ENCODE results near the gene KLHL30.
"Not testable (repeated sequence)": the region's sequence is repeated elsewhere in the genome, so short reads cannot be mapped to it uniquely, and the experiment has no call there.

The KLHL30 gene

GRCh38 chr2:238101891-238102841, 36.3 kb upstream of the KLHL30 start:
- no peak for DNase-seq

GRCh38 chr2:238102865-238103264, 35.6 kb upstream of the KLHL30 start:
- no peak for DNase-seq

DNA sequence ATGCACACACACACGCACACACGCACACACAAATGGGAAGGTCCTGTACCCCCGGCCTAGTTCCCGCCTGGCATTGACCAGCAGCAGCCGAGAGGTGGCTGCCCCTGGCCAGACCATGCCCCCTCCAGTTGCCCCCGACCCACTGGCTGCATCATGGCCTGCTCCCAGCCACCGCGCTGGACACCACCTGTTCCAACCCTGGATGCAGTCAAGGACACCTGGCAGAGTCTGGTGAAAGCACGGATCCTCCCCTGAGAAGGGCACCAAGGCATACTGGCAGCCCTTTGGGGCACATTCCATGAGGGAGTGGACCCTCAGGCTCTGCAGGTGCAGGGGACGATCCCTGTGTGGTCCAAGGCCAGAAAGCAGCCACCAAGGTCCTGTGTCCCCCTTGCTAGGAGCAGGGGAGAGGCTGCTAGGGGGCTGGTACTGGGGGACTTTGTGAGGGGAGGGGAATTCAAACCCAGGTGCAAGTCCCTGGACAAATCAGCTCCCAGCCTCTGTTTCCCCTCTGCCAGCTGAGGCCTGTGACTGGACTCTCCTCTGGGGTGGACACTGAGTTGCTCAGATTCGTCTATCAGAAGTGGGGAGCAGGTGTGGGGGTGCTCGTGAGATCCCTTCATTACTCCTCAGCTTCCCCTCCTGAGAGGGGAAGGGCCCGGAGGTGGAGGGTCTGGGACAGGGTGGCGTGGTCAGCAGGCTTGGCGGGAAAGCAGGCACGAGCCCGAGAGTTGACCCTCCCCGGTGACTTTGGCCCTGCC, 34.8 kb upstream of the KLHL30 start:
- no peak for DNase-seq

DNA sequence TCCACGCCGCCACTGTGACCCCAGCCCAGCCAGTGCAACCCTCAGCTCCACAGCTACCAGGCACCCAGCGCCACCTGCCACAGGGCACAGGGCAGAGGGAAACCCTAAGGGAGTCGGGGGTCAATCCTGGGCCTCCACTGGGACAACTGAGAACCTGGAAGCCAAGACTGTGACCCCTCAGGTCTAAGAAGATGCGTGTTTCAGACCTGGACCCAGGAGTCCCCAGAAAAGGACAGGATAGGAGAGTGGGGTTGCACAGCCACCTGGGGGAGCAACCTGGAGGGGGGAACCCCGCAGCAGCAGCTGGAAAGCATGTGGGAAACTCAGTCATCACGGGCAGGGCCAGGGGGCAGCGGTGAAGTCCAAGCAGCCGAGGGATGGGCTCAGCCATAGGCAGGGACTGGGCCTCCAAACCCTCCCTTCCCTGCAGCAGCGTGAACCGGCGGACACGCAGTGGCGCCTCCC, 34.2 kb upstream of the KLHL30 start:
- no peak for DNase-seq

DNA sequence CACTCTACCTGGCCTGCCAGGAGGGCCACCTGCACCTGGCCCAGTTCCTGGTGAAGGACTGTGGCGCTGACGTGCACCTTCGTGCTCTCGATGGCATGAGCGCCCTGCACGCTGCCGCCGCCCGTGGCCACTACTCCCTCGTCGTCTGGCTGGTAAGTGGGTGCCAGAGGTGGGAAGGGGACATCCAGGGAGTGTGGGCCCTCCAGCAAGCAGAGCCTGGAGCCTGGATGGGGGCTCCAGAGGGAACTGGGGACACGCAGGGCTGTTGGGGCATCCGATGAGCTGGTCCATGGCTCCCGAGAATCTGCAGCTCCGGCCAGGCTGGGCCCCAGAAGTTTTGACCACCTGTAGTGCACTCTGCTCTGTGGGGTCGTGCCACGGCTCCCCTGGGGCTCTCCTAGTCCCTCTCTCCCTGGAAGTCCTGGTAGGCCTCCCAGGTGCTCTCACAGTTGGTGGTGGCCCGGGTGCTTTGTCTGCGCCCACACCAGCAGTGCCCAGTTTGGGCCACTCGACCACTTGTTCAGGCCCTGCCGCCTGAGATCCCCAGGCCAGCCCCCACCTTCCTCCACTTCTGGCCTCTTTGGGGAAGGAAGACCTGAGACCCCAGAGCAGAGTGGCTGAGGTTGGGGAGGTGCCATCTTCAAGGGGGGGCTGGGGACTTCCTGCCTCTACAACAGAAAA, 33.6 kb upstream of the KLHL30 start:
- no peak for DNase-seq

DNA sequence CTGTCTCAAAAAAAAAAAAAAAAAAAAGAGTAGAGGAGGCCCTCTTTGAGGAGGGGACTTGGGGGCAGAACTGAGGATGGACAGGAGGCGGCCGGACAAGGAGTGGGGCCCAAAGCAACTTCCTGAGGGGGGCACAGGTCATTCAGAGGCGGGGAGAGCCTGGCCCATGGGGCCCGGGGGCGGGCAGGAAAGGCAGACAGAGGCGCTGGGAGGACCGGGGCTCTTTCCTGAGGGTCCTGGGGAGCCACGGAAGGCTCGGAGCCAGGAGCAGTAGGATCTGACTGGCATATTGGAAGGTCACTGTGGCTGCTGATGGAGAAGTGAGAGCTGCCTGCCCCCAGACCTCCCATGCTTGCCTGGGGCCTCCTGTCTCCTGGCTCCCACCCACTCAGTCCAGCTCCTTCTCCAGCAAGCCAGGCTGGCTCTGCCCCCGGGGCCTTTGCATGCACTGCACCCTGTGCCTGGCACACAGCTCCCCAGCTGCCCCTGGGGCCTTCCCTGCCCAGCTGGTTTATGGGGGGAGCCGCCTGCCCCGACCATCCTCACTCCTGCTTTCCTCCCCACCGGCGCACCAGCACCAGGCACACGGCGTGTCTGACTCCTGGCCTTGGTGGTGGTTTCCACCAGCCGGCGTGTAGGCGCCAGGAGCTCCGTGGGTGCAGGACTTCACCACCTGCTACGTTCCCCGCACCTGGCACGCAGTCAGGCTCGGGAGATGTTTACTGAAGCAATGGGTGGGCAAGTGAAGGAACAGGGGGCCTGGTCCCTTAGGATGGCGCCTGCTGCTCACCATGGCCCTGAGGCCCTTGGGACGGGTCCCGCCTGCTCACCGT, 32.7 kb upstream of the KLHL30 start:
- DNase-seq: no peak

GRCh38 chr2:238106339-238106697, 32.1 kb upstream of the KLHL30 start:
- DNase-seq: no peak

- DNase-seq: no peak
Observed at GRCh38 chr2:238106698-238107524, 31.6 kb upstream of the KLHL30 start.

DNA sequence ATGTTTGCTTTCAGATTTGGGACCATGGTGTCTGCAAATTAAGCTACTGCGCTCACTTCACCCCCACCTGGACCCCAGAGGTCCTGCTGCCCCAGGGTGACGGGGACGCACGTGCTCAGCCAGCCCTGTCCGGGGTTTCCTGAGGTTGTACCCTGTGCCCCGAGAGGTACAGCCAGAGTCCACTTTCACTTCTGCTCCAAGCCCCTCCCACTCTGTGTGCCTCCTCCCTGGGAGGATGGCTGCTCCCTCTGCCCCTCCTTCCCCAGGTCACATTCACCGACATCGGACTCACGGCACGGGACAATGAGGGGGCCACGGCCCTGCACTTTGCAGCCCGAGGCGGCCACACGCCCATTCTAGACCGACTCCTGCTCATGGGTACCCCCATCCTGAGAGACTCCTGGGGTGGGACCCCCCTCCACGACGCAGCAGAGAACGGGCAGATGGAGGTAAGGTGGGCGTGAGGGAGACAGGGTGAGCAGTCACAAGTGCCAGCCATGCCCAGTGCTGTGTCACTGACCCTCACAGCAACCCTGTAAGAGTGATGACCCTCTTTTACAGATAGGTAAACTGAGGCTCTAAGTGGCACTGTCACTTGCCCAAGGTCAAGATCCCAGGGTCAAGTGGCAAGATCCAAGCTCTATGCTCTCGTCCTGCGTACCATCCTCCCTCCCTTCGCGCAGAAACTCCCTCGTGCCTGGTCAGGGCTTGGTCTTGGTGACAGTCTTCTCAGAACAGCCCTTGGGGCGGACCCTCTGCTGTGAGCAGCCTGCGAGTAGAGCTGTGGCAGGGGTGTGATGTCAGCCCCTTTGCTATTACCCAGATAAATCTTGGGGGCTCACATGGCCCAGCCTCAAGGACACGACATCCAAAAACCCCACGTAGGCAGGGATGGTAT, 30.7 kb upstream of the KLHL30 start:
- no peak for DNase-seq

GRCh38 chr2:238108423-238109183, 29.9 kb upstream of the KLHL30 start:
- DNase-seq: no peak

DNA sequence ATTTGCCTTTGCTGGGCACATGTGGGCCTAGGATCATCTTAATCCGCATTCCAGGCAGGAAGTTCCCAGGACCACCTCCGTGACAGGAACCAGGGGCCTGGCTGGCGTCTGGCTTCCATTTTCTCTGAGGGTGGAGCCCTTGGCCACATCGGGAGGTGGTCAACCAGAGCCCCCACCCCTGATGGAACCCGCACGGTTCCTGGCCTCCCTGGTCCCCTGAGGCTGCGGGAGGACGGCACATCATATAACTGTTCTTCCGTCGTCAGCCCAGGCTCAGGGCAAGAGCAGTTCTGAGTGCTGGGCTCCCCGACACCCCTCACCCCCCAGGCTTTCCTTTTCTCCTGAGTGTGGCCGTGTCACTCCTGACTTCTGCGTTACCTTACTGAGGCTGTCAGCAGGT, 24.9 kb upstream of the KLHL30 start:
- DNase-seq: no peak

DNA sequence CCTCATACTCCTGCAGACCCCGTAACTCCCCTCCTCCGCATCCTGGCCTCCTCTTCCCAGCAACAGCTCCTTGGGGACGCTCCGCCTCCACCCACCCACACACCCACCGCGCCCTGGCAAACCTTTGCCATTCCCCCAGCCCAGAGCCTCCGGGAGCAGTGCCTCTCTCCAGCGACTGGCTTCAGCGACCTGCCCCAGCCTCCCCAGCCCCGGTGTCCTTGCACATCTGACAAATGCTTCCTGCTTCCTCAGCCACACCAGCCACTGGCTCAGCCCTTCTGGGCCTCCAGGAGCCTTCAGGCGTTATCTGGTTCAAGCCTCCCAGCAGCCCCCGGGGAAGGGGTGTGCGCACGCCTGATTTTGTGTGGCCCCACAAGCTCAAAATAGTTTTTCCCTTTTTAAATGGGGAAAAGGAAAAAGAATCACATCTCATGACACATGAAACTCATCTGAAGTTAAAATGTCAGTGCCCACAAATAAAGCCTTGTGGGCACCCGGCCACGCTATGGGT, 24.1 kb upstream of the KLHL30 start:
- no peak for DNase-seq

DNA sequence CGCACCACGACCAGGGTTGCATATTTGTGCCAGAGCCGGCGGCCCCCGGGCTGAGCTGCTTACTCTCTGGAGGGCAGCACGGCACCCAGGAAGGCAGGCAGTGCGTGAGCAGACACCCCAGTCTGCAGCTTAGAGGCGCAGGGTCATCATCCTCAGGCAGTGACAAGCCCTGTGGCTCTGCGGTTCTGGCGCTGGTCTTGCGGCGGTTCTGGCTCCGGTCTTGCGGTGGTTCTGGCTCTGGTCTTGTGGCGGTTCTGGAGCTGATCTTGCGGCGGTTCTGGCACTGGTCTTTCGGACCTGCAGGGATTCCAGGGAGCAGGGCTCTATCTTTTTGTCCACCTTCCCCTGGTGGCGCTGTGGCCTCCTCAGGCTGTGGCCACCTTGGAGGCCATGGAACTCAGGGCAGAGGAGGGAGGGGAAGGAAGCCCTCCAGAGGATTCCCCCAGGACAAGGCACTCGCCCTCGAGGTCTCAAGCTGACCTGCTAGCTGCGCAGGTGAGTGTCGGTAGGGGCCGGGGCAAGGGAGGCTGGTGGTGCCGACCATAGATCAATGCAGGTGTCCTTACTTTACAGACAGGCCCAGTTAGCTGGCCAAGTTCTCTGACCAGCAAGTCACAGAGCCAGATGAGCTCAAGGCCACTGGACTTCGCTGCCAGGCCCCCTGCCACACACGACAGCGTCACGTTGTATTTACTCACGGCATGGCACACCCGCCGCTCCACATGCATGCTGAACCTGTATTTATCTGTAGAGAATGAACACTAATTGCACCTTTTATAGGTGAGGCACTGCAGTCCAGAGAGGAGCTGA, 23.4 kb upstream of the KLHL30 start:
- DNase-seq: no peak

GRCh38 chr2:238115709-238116108, 22.8 kb upstream of the KLHL30 start:
- DNase-seq: not testable (repeated sequence)

GRCh38 chr2:238116298-238117198, 21.9 kb upstream of the KLHL30 start:
- DNase-seq: no peak

DNA sequence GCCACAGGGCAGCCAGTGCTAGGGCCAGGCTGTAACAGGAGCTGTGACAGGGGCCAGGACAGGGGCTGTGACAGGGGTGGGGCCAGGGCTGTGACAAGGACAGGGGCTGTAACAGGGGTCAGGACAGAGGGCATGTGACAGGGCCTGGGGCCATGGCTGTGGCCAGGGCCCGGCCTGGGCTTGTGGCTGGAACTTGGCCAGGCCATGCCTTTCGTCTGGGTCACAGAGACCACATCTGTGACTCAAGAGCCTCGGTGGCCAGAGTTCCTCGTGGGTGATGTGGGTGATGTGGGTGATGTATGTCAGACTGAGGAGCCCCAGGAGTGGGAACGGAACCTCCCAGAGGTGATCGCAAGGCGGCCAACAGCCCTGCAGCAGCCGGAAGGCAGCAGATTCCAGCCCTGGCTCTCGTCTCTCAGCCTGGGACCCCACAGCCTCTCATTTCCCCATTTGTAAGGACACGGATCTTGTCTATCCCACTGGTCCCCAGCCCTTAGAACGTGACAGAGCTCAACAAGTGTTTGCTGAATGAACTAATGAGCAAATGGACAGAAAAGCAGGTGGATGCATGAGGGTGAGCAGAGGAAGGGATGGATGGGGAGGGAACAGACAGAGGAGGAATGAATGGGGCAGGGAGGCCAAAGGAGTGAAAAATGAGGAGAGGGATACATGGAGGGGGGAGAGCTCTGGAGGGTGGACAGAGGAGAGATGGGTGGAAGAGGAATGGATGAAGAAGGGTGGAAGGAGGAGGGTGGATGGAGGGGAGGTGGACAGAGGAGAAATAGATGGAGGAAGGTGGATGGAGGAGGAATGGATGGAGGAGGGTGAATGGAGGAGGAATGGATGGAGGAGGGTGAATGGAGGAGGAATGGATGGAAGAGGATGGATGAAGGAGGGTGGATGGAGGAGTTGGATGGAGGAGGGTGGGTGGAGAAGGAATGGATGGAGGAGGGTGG, 21.0 kb upstream of the KLHL30 start:
- DNase-seq: no peak

Data from midbrain (tissue), 1 donor.